ENCODE measurements around the gene FBXO21. TPM values are rescaled to one million over a fixed set of nuclear protein-coding genes. Genes with fewer than 3 reads are reported as not detected.

The FBXO21 gene
- total and polyA plus RNA-seq, 2 experiments from 2014 or later: 53.7 to 203 TPM

- no peak for DNase-seq (ENCODE audit: low read depth in 1 of 2, low spot score in 1 of 2)
- H3K4me1 ChIP-seq (ENCODE audit: low read depth): no peaks in the 10 kb centered on the region
- no peaks in the 10 kb centered on the region for H3K27me3 ChIP-seq
- TF ChIP-seq CTCF (IDR thresholded peaks at IDR 0.05; ENCODE audit: low read depth, low read length): no peak
- no peak overlapping the region for H3K4me3 ChIP-seq
- no peaks in the 10 kb centered on the region for H3K9me3 ChIP-seq (ENCODE audit: low read depth)
- peaks cover 66% of the 10 kb centered on the region for H3K36me3 ChIP-seq
- H3K27ac ChIP-seq: no peak overlapping the region
These were observed 27.6 kb downstream of the FBXO21 start for GRCh38 chr12:117162633-117163032.

- Histone ChIP-seq H3K4me1 (ENCODE audit: low read depth) (no peaks in the 10 kb centered on the region), H3K27me3 (no peaks in the 10 kb centered on the region), H3K27ac (no peak overlapping the region), H3K4me3 (no peak overlapping the region), H3K9me3 (ENCODE audit: low read depth) (no peaks in the 10 kb centered on the region), H3K36me3 (peaks cover 70% of the 10 kb centered on the region)
- DNase-seq (ENCODE audit: low read depth in 1 of 2, low spot score in 1 of 2): no peak
- TF ChIP-seq CTCF (IDR thresholded peaks at IDR 0.05; ENCODE audit: low read depth, low read length): no peak
These were observed 28.1 kb downstream of the FBXO21 start for GRCh38 chr12:117162167-117162539.

- no peak overlapping the region for H3K4me3 ChIP-seq
- no peak for DNase-seq (ENCODE audit: low read depth in 1 of 2, low spot score in 1 of 2)
- H3K36me3 ChIP-seq: peaks cover 65% of the 10 kb centered on the region
- H3K4me1 ChIP-seq (ENCODE audit: low read depth): no peaks in the 10 kb centered on the region
- H3K9me3 ChIP-seq (ENCODE audit: low read depth): no peaks in the 10 kb centered on the region
- no peaks in the 10 kb centered on the region for H3K27me3 ChIP-seq
- TF ChIP-seq CTCF (IDR thresholded peaks at IDR 0.05; ENCODE audit: low read depth, low read length): no peak
- no peak overlapping the region for H3K27ac ChIP-seq
These were observed 28.7 kb downstream of the FBXO21 start for GRCh38 chr12:117161460-117162166.

- Histone ChIP-seq H3K4me1 (ENCODE audit: low read depth) (no peaks in the 10 kb centered on the region), H3K36me3 (peaks cover 56% of the 10 kb centered on the region), H3K27ac (no peak overlapping the region), H3K27me3 (no peaks in the 10 kb centered on the region), H3K9me3 (ENCODE audit: low read depth) (no peaks in the 10 kb centered on the region), H3K4me3 (no peak overlapping the region)
- no peak for DNase-seq (ENCODE audit: low read depth in 1 of 2, low spot score in 1 of 2)
- TF ChIP-seq CTCF (IDR thresholded peaks at IDR 0.05; ENCODE audit: low read depth, low read length): no peak
These were observed 30.6 kb downstream of the FBXO21 start for GRCh38 chr12:117159674-117160073.

- no peak for TF ChIP-seq CTCF (IDR thresholded peaks at IDR 0.05; ENCODE audit: low read depth, low read length)
- Histone ChIP-seq H3K27me3 (no peaks in the 10 kb centered on the region), H3K4me1 (ENCODE audit: low read depth) (no peaks in the 10 kb centered on the region), H3K27ac (no peak overlapping the region), H3K9me3 (ENCODE audit: low read depth) (no peaks in the 10 kb centered on the region), H3K36me3 (peaks cover 50% of the 10 kb centered on the region), H3K4me3 (no peak overlapping the region)
- DNase-seq (ENCODE audit: low read depth in 1 of 2, low spot score in 1 of 2): peak in 1 of 2 donors; percentile 26
These were observed 31.2 kb downstream of the FBXO21 start for GRCh38 chr12:117158911-117159553.
